GM21576 (cell line): ENCODE measurements around the gene CASTOR1.

Experiments used
- ATAC-seq: cut with Tn5 transposase; IDR thresholded peaks from one replicate; pipeline ENCODE4 v1.9.1; 2021; ENCODE audit warnings: mild to moderate bottlenecking, moderate library complexity; ENCODE audit not compliant: unreplicated experiment

Gene CASTOR1

GRCh38 chr22:30247561-30247960 lies 41.7 kb downstream of the CASTOR1 start:
- no peak for ATAC-seq

DNA sequence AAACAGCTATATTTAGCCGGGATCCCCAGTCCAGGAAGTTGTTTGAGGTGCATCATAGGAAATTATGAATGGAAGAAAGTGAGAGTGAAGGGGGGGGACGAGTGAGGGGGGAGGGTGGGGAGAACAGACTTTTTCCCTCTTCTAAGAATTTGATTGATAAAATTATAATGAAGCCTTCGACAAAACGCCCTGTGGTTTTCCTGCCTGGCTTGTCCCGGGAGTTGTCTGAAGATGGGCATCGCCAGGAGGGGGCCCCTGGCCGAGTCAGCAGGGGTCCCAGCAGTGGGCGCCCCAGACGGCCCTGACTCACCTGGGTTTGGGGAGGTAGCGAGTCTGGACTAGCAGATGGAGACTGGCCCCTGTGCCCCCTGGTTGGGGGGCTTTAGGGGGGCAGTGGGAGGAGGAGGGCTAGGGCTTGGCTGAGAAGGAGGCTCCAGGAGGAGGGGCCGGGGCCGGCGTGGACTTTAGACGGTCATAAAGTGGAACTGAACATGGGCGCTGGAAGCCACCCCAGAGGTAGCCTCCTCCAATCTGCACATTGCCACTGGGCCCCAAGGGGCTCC lies 42.4 kb downstream of the CASTOR1 start:
- no peak for ATAC-seq

GRCh38 chr22:30245985-30246813 lies 43.1 kb downstream of the CASTOR1 start, which contains the start of gene LIF:
Gene LIF, minus strand, starts transcription at chr22:30246759. Its CDS starts 64 bp downstream, at chr22:30246695.
- ATAC-seq: no peak

DNA sequence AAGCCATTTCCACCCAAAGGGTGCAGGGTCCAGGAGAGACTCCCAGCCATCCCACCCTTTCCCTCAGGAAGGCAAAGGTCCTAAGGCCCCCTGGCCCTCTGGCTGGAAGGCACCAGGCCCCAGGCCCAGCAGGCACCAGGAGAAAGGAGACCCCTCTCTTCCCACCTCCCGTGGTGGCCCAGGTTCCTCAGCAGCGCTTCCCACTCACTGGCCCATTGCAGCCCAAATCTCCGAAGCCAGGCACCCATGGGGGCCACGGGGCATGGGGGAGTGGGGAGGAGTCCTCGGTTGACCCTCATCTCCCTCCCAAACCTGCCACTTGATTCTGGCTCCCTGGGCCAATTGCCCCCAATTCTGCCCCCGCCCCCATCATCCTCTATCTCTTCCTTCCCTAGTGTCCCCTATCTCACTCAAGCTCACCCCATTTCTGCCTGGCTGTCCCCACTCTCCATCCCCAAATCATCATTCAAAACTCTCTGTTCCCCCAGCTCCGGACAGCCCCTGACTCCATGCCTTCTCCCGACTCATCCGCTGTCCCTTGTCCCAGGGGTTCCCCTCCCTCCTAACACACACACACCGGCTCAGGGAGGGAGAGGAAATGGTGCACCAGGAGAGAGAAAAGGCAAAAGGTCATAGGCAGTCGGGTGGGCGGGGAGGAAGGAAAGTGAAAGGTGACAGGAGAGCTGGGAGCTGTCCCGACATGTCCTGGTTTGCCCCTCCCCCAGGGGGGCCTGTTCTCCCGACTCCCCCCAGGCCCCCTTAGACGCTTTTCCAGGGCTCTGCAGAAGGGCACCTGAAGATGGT lies 43.9 kb downstream of the CASTOR1 start:
- ATAC-seq: no peak

DNA sequence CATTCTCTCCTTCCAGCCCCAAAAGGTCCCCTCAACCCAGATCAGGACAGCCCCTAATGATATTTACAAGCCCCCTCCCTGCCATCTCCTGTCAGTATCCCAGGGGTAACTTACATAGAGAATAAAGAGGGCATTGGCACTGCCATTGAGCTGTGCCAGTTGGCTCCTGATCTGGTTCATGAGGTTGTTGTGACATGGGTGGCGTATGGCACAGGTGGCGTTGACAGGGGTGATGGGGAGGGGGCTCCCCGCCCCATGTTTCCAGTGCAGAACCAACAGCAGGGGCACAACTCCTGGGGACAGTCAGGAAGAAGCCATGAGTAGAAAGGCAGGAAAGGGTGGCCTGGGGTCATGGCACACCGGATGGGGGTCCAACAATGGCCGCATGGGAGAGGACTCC lies 44.7 kb downstream of the CASTOR1 start:
- ATAC-seq: no peak

- ATAC-seq: no peak
Measured at GRCh38 chr22:30244066-30244465, 45.2 kb downstream of the CASTOR1 start.

GRCh38 chr22:30243661-30244060 lies 45.6 kb downstream of the CASTOR1 start:
- no peak for ATAC-seq

GRCh38 chr22:30241576-30242371 lies 47.5 kb downstream of the CASTOR1 start:
- ATAC-seq: no peak

- ATAC-seq: no peak
Measured at GRCh38 chr22:30240541-30241417, 48.5 kb downstream of the CASTOR1 start.

DNA sequence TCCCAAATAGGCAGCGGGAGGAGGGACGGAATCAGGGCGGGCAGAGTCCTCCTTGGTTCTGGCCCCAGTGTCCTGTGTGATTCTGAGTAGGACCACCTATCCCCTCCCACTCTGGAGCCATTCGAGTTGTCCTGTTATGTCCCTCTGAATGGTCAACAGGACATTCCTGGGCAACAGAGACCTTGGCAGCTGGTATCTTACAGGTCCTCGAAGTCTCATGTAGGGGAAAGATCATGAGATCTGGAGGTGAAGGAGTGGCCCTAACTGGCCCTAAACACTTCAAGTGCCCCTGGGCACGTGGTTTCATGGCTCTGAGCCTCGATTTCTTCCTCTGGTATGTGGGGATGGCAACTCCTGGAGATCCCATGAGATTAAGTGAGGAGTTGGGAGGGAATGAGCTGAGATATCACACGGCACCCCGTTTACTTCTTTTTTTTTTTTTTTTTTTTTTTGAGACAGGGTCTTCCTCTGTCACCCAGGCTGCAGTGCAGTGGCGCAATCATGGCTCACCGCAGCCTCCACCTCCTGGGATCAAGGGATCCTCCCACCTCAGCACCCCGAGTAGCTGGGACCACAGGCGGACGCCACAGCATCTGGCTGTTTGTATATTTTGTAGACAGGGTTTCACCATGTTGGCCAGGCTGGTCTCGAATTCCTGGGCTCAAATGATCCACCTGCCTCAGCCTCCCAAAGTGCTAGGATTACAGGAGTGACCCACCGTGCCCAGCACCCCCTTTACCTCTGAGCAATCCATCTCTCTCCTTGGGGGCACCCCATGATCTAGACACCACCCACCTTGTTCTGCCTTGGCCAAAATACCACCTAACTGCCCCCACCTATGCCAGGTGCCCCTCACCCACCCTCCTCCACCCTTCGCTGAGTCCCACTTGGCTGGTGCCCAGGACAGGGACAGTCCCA lies 49.6 kb downstream of the CASTOR1 start:
- ATAC-seq: no peak

- no peak for ATAC-seq
Measured at GRCh38 chr22:30238661-30239487, 50.4 kb downstream of the CASTOR1 start.

DNA sequence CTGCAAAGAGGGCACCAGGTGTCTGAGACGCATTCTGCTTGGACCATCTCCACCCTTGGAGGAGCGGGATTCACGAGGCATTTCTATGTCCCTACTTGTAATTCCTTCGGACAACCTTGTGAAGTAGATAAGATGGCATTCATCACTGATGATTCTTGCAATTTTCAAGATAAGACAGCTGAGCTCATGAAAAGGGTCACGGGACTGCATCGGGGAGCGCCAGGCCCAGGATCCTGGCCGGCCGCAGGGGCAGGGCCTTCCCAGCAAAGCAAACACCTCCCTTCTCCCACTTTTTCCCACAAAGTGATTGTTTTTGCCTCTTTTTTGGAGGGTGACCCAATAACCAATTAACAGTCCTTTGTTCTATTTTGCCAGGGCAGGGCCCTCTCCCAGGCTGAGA lies 51.2 kb downstream of the CASTOR1 start:
- no peak for ATAC-seq

DNA sequence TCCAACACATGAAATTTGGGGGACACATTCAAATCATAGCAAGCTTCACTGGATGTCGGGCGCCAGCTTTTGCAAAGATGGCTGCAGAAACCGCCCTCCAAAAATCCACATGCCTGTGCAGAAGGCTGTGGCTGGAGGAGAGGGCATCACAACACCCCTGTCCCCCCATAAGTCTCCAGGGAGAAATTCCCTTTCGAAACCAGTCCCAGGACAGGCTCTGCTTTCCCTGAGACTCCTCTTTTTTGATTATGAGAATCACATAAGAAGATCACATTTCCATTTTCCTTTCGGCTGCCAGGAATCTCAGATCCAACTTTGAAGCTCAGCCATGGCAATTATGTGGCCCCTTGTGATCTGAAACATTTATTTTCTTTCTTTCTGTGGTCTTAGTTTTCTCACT lies 52.4 kb downstream of the CASTOR1 start:
- no peak for ATAC-seq

GRCh38 chr22:30235687-30236170 lies 53.6 kb downstream of the CASTOR1 start:
- ATAC-seq: no peak
